Adrenal gland (tissue), 5 donors: ENCODE measurements around the gene KIF22.

Source experiments
- POLR2A ChIP-seq, 2 donors: fragments of 450-650 bp; IDR thresholded peaks; one replicate each; pipeline ENCODE4 v1.6.1; 2017; ENCODE audit warnings: antibody characterized with exemption in 2 of 2, mild to moderate bottlenecking in 2 of 2, moderate library complexity in 1 of 2
- TF ChIP-seq, protein P1 (sequence below), 6 experiments: fragments of 450-650 bp in 4 of 6; fragments of 200-600 bp in 2 of 6; sonication (generic) in 1 of 6; IDR thresholded peaks; 1 replicate in 5 of 6; 2 replicates in 1 of 6; pipeline versions ENCODE4 v1.5.1 to v1.8.0; 2016 to 2021; ENCODE audit warnings: antibody characterized with exemption in 6 of 6, mild to moderate bottlenecking in 2 of 6, moderate library complexity in 1 of 6
- donor health status: DM: no; HTN: no; CAD: no.

DNA sequence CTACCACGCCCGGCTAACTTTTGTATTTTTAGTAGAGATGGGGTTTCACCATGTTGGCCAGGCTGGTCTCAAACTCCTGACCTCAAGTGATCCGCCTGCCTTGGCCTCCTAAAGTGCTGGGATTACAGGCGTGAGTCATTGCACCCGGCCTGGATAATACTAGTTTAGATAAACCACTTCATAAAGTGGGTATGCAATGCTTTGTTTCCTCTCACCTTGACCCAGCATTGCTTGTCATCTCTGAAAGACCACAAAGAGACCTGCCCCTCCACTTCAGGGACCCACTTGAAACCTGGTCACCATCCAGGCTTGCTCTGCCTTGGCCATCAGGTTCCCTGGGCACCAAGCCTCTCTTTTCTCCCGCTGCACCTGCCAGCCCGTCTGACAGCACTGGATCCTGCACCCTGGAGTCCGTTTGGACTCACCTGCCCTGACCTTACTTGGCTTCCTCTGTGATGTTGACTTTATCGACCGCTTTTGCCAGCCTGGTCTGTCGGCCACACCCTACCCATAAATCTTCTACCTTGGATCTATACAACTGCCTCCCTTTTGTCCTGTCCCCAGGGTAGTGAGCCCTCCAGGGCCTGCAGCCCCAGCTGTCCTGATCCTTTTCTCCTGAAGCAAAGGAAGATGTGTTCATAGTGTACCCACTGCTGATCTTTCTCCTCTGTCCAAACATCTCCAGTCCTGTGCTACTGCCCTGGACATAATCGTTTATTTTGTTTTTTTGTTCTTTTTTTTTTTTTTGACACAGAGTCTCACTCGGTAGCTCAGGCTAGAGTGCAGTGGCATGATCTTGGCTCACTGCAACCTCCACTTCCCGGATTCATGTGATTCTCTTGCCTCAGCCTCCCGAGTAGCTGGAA lies 25.2 kb upstream of the KIF22 start:
- TF ChIP-seq, protein P1, sequence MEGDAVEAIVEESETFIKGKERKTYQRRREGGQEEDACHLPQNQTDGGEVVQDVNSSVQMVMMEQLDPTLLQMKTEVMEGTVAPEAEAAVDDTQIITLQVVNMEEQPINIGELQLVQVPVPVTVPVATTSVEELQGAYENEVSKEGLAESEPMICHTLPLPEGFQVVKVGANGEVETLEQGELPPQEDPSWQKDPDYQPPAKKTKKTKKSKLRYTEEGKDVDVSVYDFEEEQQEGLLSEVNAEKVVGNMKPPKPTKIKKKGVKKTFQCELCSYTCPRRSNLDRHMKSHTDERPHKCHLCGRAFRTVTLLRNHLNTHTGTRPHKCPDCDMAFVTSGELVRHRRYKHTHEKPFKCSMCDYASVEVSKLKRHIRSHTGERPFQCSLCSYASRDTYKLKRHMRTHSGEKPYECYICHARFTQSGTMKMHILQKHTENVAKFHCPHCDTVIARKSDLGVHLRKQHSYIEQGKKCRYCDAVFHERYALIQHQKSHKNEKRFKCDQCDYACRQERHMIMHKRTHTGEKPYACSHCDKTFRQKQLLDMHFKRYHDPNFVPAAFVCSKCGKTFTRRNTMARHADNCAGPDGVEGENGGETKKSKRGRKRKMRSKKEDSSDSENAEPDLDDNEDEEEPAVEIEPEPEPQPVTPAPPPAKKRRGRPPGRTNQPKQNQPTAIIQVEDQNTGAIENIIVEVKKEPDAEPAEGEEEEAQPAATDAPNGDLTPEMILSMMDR (IDR thresholded peaks at IDR 0.05), result no peak
- TF ChIP-seq POLR2A (IDR thresholded peaks at IDR 0.05), result no peak
